ENCODE measurements around the gene ISL2. TPM values are rescaled to one million over a fixed set of nuclear protein-coding genes. Genes with fewer than 3 reads are reported as not detected.

ISL2 gene
- total and polyA plus RNA-seq, 2 experiments from 2014 or later, result not detected

GRCh38 chr15:76360416-76360815 lies 23.8 kb downstream of the ISL2 start:
- TF ChIP-seq, protein P1, sequence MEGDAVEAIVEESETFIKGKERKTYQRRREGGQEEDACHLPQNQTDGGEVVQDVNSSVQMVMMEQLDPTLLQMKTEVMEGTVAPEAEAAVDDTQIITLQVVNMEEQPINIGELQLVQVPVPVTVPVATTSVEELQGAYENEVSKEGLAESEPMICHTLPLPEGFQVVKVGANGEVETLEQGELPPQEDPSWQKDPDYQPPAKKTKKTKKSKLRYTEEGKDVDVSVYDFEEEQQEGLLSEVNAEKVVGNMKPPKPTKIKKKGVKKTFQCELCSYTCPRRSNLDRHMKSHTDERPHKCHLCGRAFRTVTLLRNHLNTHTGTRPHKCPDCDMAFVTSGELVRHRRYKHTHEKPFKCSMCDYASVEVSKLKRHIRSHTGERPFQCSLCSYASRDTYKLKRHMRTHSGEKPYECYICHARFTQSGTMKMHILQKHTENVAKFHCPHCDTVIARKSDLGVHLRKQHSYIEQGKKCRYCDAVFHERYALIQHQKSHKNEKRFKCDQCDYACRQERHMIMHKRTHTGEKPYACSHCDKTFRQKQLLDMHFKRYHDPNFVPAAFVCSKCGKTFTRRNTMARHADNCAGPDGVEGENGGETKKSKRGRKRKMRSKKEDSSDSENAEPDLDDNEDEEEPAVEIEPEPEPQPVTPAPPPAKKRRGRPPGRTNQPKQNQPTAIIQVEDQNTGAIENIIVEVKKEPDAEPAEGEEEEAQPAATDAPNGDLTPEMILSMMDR (IDR thresholded peaks at IDR 0.05; ENCODE audit: low read depth, low read length), result no peak
- Histone ChIP-seq H3K4me1 (ENCODE audit: low read depth) (no peaks in the 10 kb centered on the region), H3K9me3 (ENCODE audit: low read depth) (no peaks in the 10 kb centered on the region), H3K27ac (no peak overlapping the region), H3K4me3 (no peak overlapping the region), H3K27me3 (no peaks in the 10 kb centered on the region), H3K36me3 (no peaks in the 10 kb centered on the region)
- DNase-seq (ENCODE audit: low read depth in 1 of 2, low spot score in 1 of 2), result no peak

- DNase-seq (ENCODE audit: low read depth in 1 of 2, low spot score in 1 of 2), result no peak
Observed at GRCh38 chr15:76363251-76363650, 26.7 kb downstream of the ISL2 start.

DNA sequence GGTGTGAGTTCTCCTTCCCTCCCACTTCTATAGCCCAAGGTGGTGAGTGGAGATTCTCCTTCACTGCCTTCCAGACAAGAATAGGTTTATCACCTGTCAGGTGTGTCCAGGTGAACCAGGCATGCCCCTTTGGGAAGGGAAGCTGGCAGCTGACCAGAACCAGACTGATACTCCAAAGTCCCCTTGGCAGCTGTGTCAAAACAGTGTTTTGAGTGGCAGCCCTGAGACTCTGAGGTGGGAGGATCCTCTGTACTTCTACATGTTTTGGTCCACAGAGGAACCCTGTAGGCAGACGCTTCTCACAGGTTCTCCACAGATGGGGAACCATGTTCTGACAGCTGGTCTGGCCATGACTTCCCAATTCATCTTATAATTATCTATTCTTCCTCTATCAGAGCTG lies 30.1 kb downstream of the ISL2 start:
- Histone ChIP-seq H3K27ac (no peak overlapping the region), H3K9me3 (ENCODE audit: low read depth) (no peaks in the 10 kb centered on the region)
- TF ChIP-seq, protein P1 (IDR thresholded peaks at IDR 0.05; ENCODE audit: low read depth, low read length), result no peak

More at GRCh38 chr15:76363251-76363650, 26.7 kb downstream of the ISL2 start:
- no peaks in the 10 kb centered on the region for H3K4me1 ChIP-seq (ENCODE audit: low read depth)
- H3K27me3 ChIP-seq, result no peaks in the 10 kb centered on the region
- H3K9me3 ChIP-seq (ENCODE audit: low read depth), result no peaks in the 10 kb centered on the region
- no peak overlapping the region for H3K4me3 ChIP-seq
- TF ChIP-seq, protein P1 (IDR thresholded peaks at IDR 0.05; ENCODE audit: low read depth, low read length), result no peak
- no peaks in the 10 kb centered on the region for H3K36me3 ChIP-seq
- no peak overlapping the region for H3K27ac ChIP-seq

DNA sequence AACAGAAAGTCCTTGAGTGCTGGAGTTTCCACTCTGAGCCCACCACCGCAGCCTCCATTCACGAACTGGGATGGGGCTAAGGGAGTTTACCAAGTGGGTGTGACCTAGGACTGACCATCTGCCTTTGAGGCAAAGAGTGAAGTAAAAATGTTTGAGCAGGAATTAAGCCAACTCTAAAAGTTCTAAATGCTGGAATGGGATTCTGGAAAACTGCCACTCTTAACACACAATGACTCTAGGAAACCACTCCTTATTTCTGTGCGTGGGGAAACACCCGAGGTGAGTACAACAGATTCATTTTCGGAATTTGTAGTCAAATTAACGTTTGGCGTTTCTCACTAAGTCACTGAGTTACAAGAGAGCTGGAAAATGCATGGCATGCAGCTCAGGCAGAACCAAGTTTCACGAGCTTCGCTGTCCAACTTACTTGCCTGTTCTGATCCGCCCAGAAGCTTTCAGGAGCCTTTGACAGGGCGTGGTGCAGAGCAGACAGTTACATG lies 31.6 kb downstream of the ISL2 start:
- H3K36me3 ChIP-seq, result no peaks in the 10 kb centered on the region
- H3K4me3 ChIP-seq, result no peak overlapping the region
- TF ChIP-seq, protein P1 (IDR thresholded peaks at IDR 0.05; ENCODE audit: low read depth, low read length), result no peak
- no peak overlapping the region for H3K27ac ChIP-seq
- no peaks in the 10 kb centered on the region for H3K27me3 ChIP-seq
- H3K9me3 ChIP-seq (ENCODE audit: low read depth), result no peaks in the 10 kb centered on the region
- DNase-seq (ENCODE audit: low read depth in 1 of 2, low spot score in 1 of 2), result peak in 1 of 2 donors; percentile 41
- peaks cover 7% of the 10 kb centered on the region for H3K4me1 ChIP-seq (ENCODE audit: low read depth)

More for the DNA sequence above, 30.1 kb downstream of the ISL2 start:
- no peaks in the 10 kb centered on the region for H3K4me1 ChIP-seq (ENCODE audit: low read depth)
- no peak for DNase-seq (ENCODE audit: low read depth in 1 of 2, low spot score in 1 of 2)
- H3K36me3 ChIP-seq, result no peaks in the 10 kb centered on the region
- H3K4me3 ChIP-seq, result no peak overlapping the region
- H3K27me3 ChIP-seq, result no peaks in the 10 kb centered on the region

DNA sequence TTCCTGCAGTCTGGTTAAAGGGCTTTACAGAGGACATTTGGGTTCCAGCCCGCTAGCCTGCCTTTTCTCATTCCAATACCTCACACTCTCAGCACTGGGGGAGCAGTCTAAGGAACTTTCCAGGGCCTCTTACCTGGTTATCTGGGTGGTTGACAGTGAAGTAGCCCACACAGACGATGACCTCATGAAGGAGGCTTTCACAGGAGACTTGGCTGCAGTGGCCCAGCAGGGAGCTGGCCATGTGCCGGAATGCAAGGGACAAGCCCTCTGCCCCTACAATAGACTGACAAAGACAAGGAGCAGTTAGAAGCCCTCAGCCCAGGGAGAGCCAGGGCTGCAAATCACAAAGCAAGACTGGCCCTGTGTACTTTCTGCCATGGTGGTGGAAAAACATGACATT lies 39.5 kb downstream of the ISL2 start:
- H3K9me3 ChIP-seq (ENCODE audit: low read depth), result no peaks in the 10 kb centered on the region
- H3K4me3 ChIP-seq, result no peak overlapping the region
- peaks cover 24% of the 10 kb centered on the region for H3K4me1 ChIP-seq (ENCODE audit: low read depth)
- H3K36me3 ChIP-seq, result peaks cover 2% of the 10 kb centered on the region
- H3K27ac ChIP-seq, result peak overlapping the region; percentile 55
- TF ChIP-seq, protein P1 (IDR thresholded peaks at IDR 0.05; ENCODE audit: low read depth, low read length), result no peak
- no peaks in the 10 kb centered on the region for H3K27me3 ChIP-seq
- DNase-seq (ENCODE audit: low read depth in 1 of 2, low spot score in 1 of 2), result peak in 1 of 2 donors; percentile 50
